HepG2 (cell line): ENCODE results near the gene MCOLN3. TPM values are rescaled to one million over a fixed set of nuclear protein-coding genes. Genes with fewer than 3 reads are reported as not detected.

ENCODE experiments used
- ATAC-seq: fragments of 200-7000 bp; cut with Tn5 transposase; 3 replicates; pipeline ENCODE4 v1.9.1; 2020; ENCODE audit warnings: mild to moderate bottlenecking, moderate library complexity
- BruUV-seq: library from RNA; stranded (reverse); fragments of 400-500 nt; replicated peaks from 2 replicates; lab custom pipeline; 2021; lab: Mats Ljungman, UMichigan
- CTCF ChIA-PET: fragments of 300-600 bp; formaldehyde crosslinking; extraction: SDS; loops from one replicate; lab custom pipeline; 2021; ENCODE audit warnings: low total read pairs, inconsistent platforms, low intra/inter-chr PET ratio; lab: Yijun Ruan, JAX
- POLR2A ChIA-PET: fragments of 350-600 bp; sonication (Branson Sonifier 250); formaldehyde crosslinking; loops from one replicate; lab custom pipeline; 2020; ENCODE audit warnings: antibody characterized with exemption, inconsistent platforms; lab: Yijun Ruan, JAX
- DNase-seq: peaks from one replicate; pipeline ENCODE4 v3.0.0-alpha.2; 2015; ENCODE audit warnings: low spot score
- FAIRE-seq: peaks from 3 replicates; lab custom pipeline; 2011; peaks lifted over from hg19 to GRCh38; lab: Jason Lieb, UNC
- H2AFZ ChIP-seq: one replicate; pipeline ENCODE4 v1.6.1; 2011; ENCODE audit warnings: low read length, inconsistent platforms
- H3K27ac ChIP-seq: fragments of 300-600 bp; 3 replicates; pipeline ENCODE4 v1.8.0; 2011; ENCODE audit warnings: mixed run types, mild to moderate bottlenecking, mixed read lengths, low read length, inconsistent platforms; ENCODE audit not compliant: insufficient read depth; ENCODE audit errors: extremely low read length
- H3K27me3 ChIP-seq, 2 experiments: fragments of 200-600 bp in 1 of 2; 2 replicates in 1 of 2; 3 replicates in 1 of 2; pipeline versions ENCODE4 v1.6.0 to v1.8.0; 2011; ENCODE audit warnings: low read length in 2 of 2, mild to moderate bottlenecking in 2 of 2, moderate library complexity in 2 of 2, inconsistent platforms in 1 of 2; ENCODE audit not compliant: insufficient read depth in 2 of 2, control insufficient read depth in 1 of 2
- H3K36me3 ChIP-seq, 2 experiments: fragments of 200-600 bp in 1 of 2; replicated peaks in 1 of 2; 2 replicates in 1 of 2; 3 replicates in 1 of 2; pipeline versions ENCODE4 v1.5.1 to v1.8.0; 2011; ENCODE audit warnings: low read length in 2 of 2, inconsistent platforms in 1 of 2; ENCODE audit not compliant: insufficient read depth in 2 of 2, control insufficient read depth in 1 of 2
- H3K4me1 ChIP-seq: 2 replicates; pipeline ENCODE4 v1.5.1; 2012; ENCODE audit warnings: low read length, inconsistent platforms; ENCODE audit not compliant: insufficient read depth
- H3K4me2 ChIP-seq: 2 replicates; pipeline ENCODE4 v1.6.0; 2011; ENCODE audit warnings: low read depth, low read length, inconsistent platforms
- H3K4me3 ChIP-seq, 3 experiments: fragments of 200-600 bp in 1 of 3; sonication (generic), shearing (Covaris generic) in 1 of 3; replicated peaks in 1 of 3; 2 replicates each; pipeline ENCODE4 v1.5.1; 2011 to 2016; ENCODE audit warnings: low read length in 3 of 3, inconsistent platforms in 2 of 3, low read depth in 2 of 3, mild to moderate bottlenecking in 2 of 3, control low read depth in 1 of 3, mixed read lengths in 1 of 3; ENCODE audit not compliant: insufficient read depth in 1 of 3
- H3K79me2 ChIP-seq: one replicate; pipeline ENCODE4 v1.6.1; 2011; ENCODE audit warnings: low read length, inconsistent platforms; ENCODE audit not compliant: insufficient read depth
- H3K9ac ChIP-seq: 2 replicates; pipeline ENCODE4 v1.6.0; 2011; ENCODE audit warnings: mild to moderate bottlenecking, low read depth, low read length, inconsistent platforms; ENCODE audit not compliant: insufficient read depth
- H3K9me3 ChIP-seq: 2 replicates; pipeline ENCODE4 v1.5.1; 2012; ENCODE audit warnings: mild to moderate bottlenecking, low read length
- H4K20me1 ChIP-seq: 2 replicates; pipeline ENCODE4 v1.6.0; 2011; ENCODE audit warnings: inconsistent platforms, mild to moderate bottlenecking, low read length, moderate library complexity; ENCODE audit not compliant: insufficient read depth
- AKAP8 ChIP-seq: sonication (generic); formaldehyde crosslinking; IDR thresholded peaks from 2 replicates; pipeline ENCODE4 v1.5.1; 2020; ENCODE audit warnings: mild to moderate bottlenecking, missing genetic modification reagents
- BRCA1 ChIP-seq: sonication (generic); formaldehyde crosslinking; IDR thresholded peaks from 2 replicates; pipeline ENCODE4 v1.4.0; 2020; ENCODE audit warnings: missing genetic modification reagents
- GLI4 ChIP-seq: sonication (generic); formaldehyde crosslinking; IDR thresholded peaks from 2 replicates; pipeline ENCODE4 v1.5.1; 2020; ENCODE audit warnings: missing genetic modification reagents, mild to moderate bottlenecking, moderate library complexity, borderline replicate concordance
- KLF13 ChIP-seq: sonication (generic); formaldehyde crosslinking; IDR thresholded peaks from 2 replicates; pipeline ENCODE4 v1.4.0; 2020; ENCODE audit warnings: mild to moderate bottlenecking, missing genetic modification reagents
- MNT ChIP-seq: fragments of 450-650 bp; IDR thresholded peaks from 2 replicates; pipeline ENCODE4 v1.6.1; 2016
- NFATC3 ChIP-seq: sonication (generic); formaldehyde crosslinking; IDR thresholded peaks from 2 replicates; pipeline ENCODE4 v1.5.1; 2020; ENCODE audit warnings: mild to moderate bottlenecking, missing genetic modification reagents
- NFE2L1 ChIP-seq: sonication (generic); formaldehyde crosslinking; IDR thresholded peaks from 2 replicates; pipeline ENCODE4 v1.4.0; 2020; ENCODE audit warnings: missing genetic modification reagents, mild to moderate bottlenecking, borderline replicate concordance
- NKX3-1 ChIP-seq: sonication (generic); formaldehyde crosslinking; IDR thresholded peaks from 2 replicates; pipeline ENCODE4 v1.5.0; 2020; ENCODE audit warnings: missing genetic modification reagents
- NR2F2 ChIP-seq: IDR thresholded peaks from 2 replicates; pipeline ENCODE4 v1.6.1; 2012; ENCODE audit warnings: low read depth, inconsistent platforms, borderline replicate concordance
- PHF21A ChIP-seq: sonication (generic); formaldehyde crosslinking; IDR thresholded peaks from 2 replicates; pipeline ENCODE4 v1.5.0; 2020; ENCODE audit warnings: mild to moderate bottlenecking, missing genetic modification reagents
- RELA ChIP-seq: sonication (generic); formaldehyde crosslinking; IDR thresholded peaks from 2 replicates; pipeline ENCODE4 v1.4.0; 2020; ENCODE audit warnings: missing genetic modification reagents
- SNAPC2 ChIP-seq: sonication (generic); formaldehyde crosslinking; IDR thresholded peaks from 2 replicates; pipeline ENCODE4 v1.8.1; 2022; ENCODE audit warnings: mild to moderate bottlenecking, missing genetic modification reagents
- ZBTB37 ChIP-seq: sonication (generic); formaldehyde crosslinking; IDR thresholded peaks from 2 replicates; pipeline ENCODE4 v1.4.0; 2020; ENCODE audit warnings: mild to moderate bottlenecking, missing genetic modification reagents
- ZFP1 ChIP-seq: IDR thresholded peaks from 2 replicates; pipeline ENCODE4 v1.6.1; 2016
- ZIK1 ChIP-seq: sonication (generic); formaldehyde crosslinking; IDR thresholded peaks from 2 replicates; pipeline ENCODE4 v1.5.0; 2020; ENCODE audit warnings: mild to moderate bottlenecking, low read depth, missing genetic modification reagents, borderline replicate concordance
- ZNF121 ChIP-seq: sonication (generic); formaldehyde crosslinking; IDR thresholded peaks from 2 replicates; pipeline ENCODE4 v1.5.0; 2020; ENCODE audit warnings: mild to moderate bottlenecking, missing genetic modification reagents
- ZNF274 ChIP-seq: sonication (generic); formaldehyde crosslinking; IDR thresholded peaks from 2 replicates; pipeline ENCODE4 v1.5.1; 2020; ENCODE audit warnings: mild to moderate bottlenecking, missing genetic modification reagents
- ZNF775 ChIP-seq: sonication (generic); formaldehyde crosslinking; IDR thresholded peaks from 2 replicates; pipeline ENCODE4 v1.4.0; 2020; ENCODE audit warnings: missing genetic modification reagents, mild to moderate bottlenecking, moderate library complexity, borderline replicate concordance
- ZNF777 ChIP-seq: sonication (generic); formaldehyde crosslinking; IDR thresholded peaks from 2 replicates; pipeline ENCODE4 v1.4.0; 2020; ENCODE audit warnings: missing genetic modification reagents
- WGBS: methylation state at CpG from one replicate; pipeline ENCODE4 v1.1.6; 2017; ENCODE audit warnings: low lambda C conversion rate; 5-methylcytosine and 5-hydroxymethylcytosine counted together
- in situ Hi-C: cut with HindIII; loops from 2 replicates; pipeline ENCODE4 v1.10.0; 2017; ENCODE audit warnings: low pct_unique_long_range_greater_than_20kb; ENCODE audit not compliant: extremely low pct_ligation_motif_present
- intact Hi-C: fragments of 100-400 bp; cut with micrococcal nuclease; formaldehyde crosslinking; loops from one replicate; pipeline ENCODE4 v1.10.0; 2022; ENCODE audit not compliant: unreplicated experiment
- polyA plus RNA-seq, 8 experiments: library from polyadenylated mRNA; depleted of rRNA in 3 of 8; stranded (reverse) in 7 of 8; unstranded in 1 of 8; fragments of >200 nt; fragmentation: Illumina TruSeq in 4 of 8; extraction: Trizol in 4 of 8; gene quantifications; 2 replicates each; pipeline versions ENCODE4 v1.2.1 to v1.2.3, GENCODE V29; 2011 to 2016; ENCODE audit warnings: low read depth in 4 of 8, missing spikeins in 1 of 8, mixed read lengths in 1 of 8; ENCODE audit not compliant: insufficient read depth in 1 of 8
- total RNA-seq, 5 experiments: library from RNA; depleted of rRNA; stranded (reverse); fragments of >200 nt; fragmentation: Illumina TruSeq; extraction: Trizol; gene quantifications; 2 replicates each; pipeline ENCODE4 v1.2.3, GENCODE V29; 2016; ENCODE audit warnings: low read depth in 1 of 5

MCOLN3 gene
- total and polyA plus RNA-seq, 2 of the 13 experiments (the other 11 are each of a cell fraction or from before 2014, with no cell fraction given): 0.04 TPM

GRCh38 chr1:84968101-84968500 lies 80.2 kb downstream of the MCOLN3 start:
- CTCF ChIA-PET: no interaction called here
- Histone ChIP-seq H3K4me2 (no peak overlapping the region), H3K4me1 (no peaks in the 10 kb centered on the region), H3K27ac (no peak overlapping the region), H3K79me2 (no peaks in the 10 kb centered on the region), H3K9ac (no peak overlapping the region), H3K36me3 (no peaks in the 10 kb centered on the region), H3K27me3 (no peaks in the 10 kb centered on the region), H2AFZ (no peak overlapping the region), H4K20me1 (no peaks in the 10 kb centered on the region), H3K9me3 (no peaks in the 10 kb centered on the region), H3K4me3 (no peak overlapping the region)
- in situ Hi-C loops (no loop called here), intact Hi-C loops (no loop called here)
- BruUV-seq: no TSS peak
- no peak for DNase-seq
- ATAC-seq: no peak
- TF ChIP-seq ZNF121 (CRISPR knock-in tag) (no peak), NFATC3 (CRISPR knock-in tag) (no peak), GLI4 (CRISPR knock-in tag) (no peak), KLF13 (CRISPR knock-in tag) (no peak), AKAP8 (CRISPR knock-in tag) (no peak), ZFP1 (CRISPR knock-in tag) (no peak), RELA (CRISPR knock-in tag) (no peak), ZNF775 (CRISPR knock-in tag) (no peak), MNT (no peak), PHF21A (CRISPR knock-in tag) (no peak), NR2F2 (no peak), ZBTB37 (CRISPR knock-in tag) (no peak), ZNF777 (CRISPR knock-in tag) (no peak), SNAPC2 (CRISPR knock-in tag) (no peak), NKX3-1 (CRISPR knock-in tag) (no peak), BRCA1 (CRISPR knock-in tag) (no peak), ZIK1 (no peak), ZNF274 (no peak), NFE2L1 (CRISPR knock-in tag) (no peak)
- no peak for FAIRE-seq
- POLR2A ChIA-PET: no interaction called here
- WGBS: 0% methylated on average over 1 of the region's 1 CpG
